ENCODE results near the gene CCDC57.

DNA sequence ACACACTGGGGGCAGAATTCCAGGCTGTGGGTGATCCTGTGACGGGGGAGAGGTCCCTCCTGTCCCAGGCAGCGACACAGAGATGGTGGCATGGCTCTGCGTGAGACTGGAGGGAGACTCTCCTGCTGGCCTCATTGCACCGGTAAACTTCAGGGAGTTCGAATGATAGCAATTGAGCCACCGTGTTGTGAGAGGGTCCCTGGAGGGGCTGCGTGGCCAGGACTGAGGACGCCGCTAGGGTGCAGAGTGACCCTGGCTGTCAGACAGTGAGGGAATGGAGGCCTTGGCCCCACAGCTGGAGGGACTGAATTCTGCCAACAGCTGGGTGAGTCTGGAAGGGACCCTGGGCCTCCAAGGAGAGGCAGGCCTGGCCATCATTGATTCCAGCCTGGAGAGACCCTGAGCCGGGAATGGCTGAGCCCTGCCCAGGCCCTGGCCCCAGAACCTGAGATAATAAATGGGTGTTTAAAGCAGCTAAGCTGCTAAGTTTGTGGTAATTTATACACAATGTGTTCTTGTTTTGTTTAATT is 32.6 kb downstream of the CCDC57 start:
- no peak for TF ChIP-seq CTCF (IDR thresholded peaks at IDR 0.05 in 8 of 11, conservative IDR thresholded peaks at IDR 0.05 in 3 of 11)
- no peak for TF ChIP-seq POLR2A (IDR thresholded peaks at IDR 0.05)
- TF ChIP-seq POLR2AphosphoS5 (IDR thresholded peaks at IDR 0.05), result no peak
